ENCODE results near the gene NSMF. TPM values are rescaled to one million over a fixed set of nuclear protein-coding genes. Genes with fewer than 3 reads are reported as not detected.

NSMF gene
- total RNA-seq, 1 donor from 2014 or later = 67.8 TPM

GRCh38 chr9:137416563-137417151 lies 42.5 kb downstream of the NSMF start:
- Mint-ChIP-seq H3K27me3 (no peaks in the 10 kb centered on the region), H3K9me3 (no peaks in the 10 kb centered on the region), H3K4me3 (no peak overlapping the region), H3K36me3 (no peaks in the 10 kb centered on the region), H3K4me1 (ENCODE audit: unreplicated experiment) (peaks cover 5% of the 10 kb centered on the region), H3K27ac (no peak overlapping the region)
- TF ChIP-seq CTCF (conservative IDR thresholded peaks at IDR 0.05) = no peak
- no peak for DNase-seq (ENCODE audit: extremely low spot score, unreplicated experiment)

- no peaks in the 10 kb centered on the region for H3K27me3 Mint-ChIP-seq
- H3K9me3 Mint-ChIP-seq = no peaks in the 10 kb centered on the region
- no peak for DNase-seq (ENCODE audit: extremely low spot score, unreplicated experiment)
- no peak for TF ChIP-seq CTCF (conservative IDR thresholded peaks at IDR 0.05)
- no peak overlapping the region for H3K4me3 Mint-ChIP-seq
- peaks cover 5% of the 10 kb centered on the region for H3K4me1 Mint-ChIP-seq (ENCODE audit: unreplicated experiment)
- H3K36me3 Mint-ChIP-seq = no peaks in the 10 kb centered on the region
- H3K27ac Mint-ChIP-seq = no peak overlapping the region
These were observed 43.0 kb downstream of the NSMF start for GRCh38 chr9:137416006-137416562.

- TF ChIP-seq CTCF (conservative IDR thresholded peaks at IDR 0.05) = no peak
- H3K27me3 Mint-ChIP-seq = no peaks in the 10 kb centered on the region
- peaks cover 5% of the 10 kb centered on the region for H3K4me1 Mint-ChIP-seq (ENCODE audit: unreplicated experiment)
- H3K9me3 Mint-ChIP-seq = no peaks in the 10 kb centered on the region
- DNase-seq (ENCODE audit: extremely low spot score, unreplicated experiment) = no peak
- no peak overlapping the region for H3K27ac Mint-ChIP-seq
- no peaks in the 10 kb centered on the region for H3K36me3 Mint-ChIP-seq
- no peak overlapping the region for H3K4me3 Mint-ChIP-seq
These were observed 43.7 kb downstream of the NSMF start for GRCh38 chr9:137415451-137415850.

GRCh38 chr9:137412431-137412830 lies 46.7 kb downstream of the NSMF start:
- Mint-ChIP-seq H3K4me1 (ENCODE audit: unreplicated experiment) (peaks cover 5% of the 10 kb centered on the region), H3K4me3 (no peak overlapping the region), H3K9me3 (no peaks in the 10 kb centered on the region), H3K27ac (no peak overlapping the region), H3K27me3 (no peaks in the 10 kb centered on the region), H3K36me3 (no peaks in the 10 kb centered on the region)
- no peak for DNase-seq (ENCODE audit: extremely low spot score, unreplicated experiment)
- TF ChIP-seq CTCF (conservative IDR thresholded peaks at IDR 0.05) = no peak

- no peaks in the 10 kb centered on the region for H3K9me3 Mint-ChIP-seq
- no peak overlapping the region for H3K4me3 Mint-ChIP-seq
- no peaks in the 10 kb centered on the region for H3K36me3 Mint-ChIP-seq
- no peaks in the 10 kb centered on the region for H3K27me3 Mint-ChIP-seq
- peaks cover 5% of the 10 kb centered on the region for H3K4me1 Mint-ChIP-seq (ENCODE audit: unreplicated experiment)
- no peak for DNase-seq (ENCODE audit: extremely low spot score, unreplicated experiment)
- no peak overlapping the region for H3K27ac Mint-ChIP-seq
- no peak for TF ChIP-seq CTCF (conservative IDR thresholded peaks at IDR 0.05)
These were observed 47.3 kb downstream of the NSMF start for GRCh38 chr9:137411645-137412380.
